ENCODE measurements around the gene FLNB.
"Not testable (repeated sequence)": the region's sequence is repeated elsewhere in the genome, so short reads cannot be mapped to it uniquely, and the experiment has no call there.

Gene FLNB

DNA sequence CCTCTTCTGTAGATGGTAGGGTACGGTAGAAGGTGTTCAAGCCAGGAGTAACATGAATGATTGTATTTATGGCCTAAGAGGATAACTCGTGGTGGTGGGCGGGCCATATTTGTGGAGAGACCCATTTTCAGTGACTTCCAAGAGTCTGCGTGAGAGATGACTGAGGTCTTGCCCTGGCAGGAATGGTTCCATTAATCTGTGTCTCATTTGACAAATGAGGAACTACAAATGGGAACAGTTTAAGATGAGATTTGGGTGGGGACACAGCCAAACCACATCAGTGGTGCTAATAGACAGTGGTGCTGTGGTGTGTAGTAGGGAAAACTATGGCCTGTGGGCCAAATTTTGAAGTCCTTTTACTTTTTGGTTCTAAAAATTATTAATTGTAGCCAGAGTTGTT lies 47.1 kb downstream of the FLNB start:
- no peak for DNase-seq

DNA sequence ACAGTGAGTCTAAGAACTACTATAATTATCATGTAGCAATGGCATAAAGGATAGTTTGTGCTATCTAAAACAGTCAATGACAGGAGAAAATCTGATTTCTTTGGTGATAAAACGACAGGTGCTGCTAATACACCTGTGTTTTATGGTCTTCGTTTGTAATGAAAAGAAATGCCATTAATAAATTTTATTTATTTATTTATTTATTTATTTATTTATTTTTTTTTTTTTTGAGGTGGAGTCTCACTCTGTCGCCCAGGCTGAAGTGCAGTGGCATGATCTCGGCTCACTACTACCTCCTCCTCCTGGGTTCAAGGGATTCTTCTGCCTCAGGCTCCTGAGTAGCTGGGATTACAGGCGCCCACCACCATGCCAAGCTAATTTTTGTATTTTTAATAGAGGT lies 47.7 kb downstream of the FLNB start:
- not testable (repeated sequence) for DNase-seq

DNA sequence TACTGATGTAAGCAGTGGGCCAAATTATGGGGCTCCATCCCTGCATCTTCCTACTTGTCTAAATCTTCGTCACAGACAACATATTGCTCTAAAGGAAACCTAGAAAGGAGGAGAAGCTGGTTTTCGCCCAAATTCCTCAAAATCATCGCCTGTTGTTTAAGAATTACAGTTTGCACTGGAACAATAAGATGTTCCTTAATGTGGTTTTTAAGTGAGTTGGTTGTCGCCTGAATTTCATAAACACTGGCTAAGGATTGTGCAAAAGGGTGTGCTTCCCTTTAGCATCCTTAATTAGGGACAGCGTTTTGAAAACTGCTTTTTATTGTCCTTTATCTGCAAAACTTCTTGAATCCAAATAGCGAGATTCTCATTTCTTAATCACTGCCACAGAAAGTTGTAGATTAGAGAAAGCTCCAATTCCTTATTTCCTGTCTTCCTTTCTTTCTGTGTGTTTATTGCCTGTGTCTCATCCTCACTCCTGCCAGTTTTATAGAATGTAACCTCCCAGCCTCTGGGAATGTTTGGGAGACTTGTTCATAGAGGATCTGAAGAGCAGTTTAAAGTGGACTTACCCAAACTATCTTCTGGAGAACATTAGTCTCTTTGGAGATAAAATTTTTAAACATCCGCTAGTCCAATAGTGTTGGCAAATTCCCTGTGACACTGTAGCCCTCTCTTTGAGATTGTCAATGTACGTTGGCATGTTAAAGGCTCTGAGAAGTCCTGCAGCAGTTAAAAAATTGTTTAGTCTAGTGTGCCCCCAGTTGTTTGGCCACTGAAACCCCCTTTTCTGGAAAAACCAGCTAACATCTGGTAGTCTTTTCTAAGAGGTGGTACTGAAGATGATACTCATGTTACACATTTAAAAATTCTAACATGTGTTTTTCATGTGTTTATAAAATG lies 50.4 kb downstream of the FLNB start:
- no peak for DNase-seq

DNA sequence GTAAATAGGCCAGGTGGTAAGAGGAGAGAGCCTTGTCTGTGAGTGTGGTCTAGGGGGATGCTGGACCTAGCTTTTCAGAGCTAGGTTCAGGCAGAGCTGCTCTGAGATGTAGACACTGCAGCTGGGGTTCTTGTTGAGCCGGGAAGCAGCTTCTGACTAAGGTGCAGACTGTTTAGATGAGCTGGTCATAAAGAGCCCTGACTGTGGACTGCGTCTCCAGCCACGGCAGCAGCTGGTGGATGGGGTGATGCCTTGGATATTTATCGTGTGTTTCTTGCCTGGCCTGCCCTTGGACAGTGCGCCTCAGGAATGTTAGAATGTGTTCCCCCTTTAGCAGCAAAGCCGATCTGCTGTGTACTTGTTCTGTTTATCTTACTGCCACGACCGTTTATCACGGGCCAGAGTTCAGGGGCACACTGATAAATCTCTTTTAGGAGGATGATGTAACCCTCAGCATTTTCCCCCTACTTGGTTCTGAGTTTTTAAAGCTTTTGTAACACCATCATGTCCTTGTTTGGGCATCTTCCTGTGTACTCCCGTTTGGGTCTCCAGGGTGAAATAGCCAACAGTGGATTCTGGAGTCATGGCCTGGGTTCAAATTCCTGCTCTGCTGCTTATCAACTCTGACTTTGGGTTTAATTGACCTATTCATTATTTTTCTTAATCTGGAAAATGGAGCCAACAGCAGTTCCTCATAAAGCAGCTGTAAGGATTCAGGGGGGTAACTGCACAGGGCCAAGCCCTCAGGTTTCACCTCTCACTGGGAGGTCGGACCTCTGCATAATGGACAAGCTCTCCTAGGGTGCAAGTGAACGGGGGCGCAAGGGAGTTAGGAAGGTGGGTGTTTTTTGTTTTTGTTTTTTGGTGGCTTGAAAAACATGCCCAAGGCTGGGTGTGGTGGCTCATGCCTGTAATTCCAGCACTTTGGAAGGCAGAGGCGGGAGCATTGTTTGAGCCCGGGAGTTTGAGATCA lies 51.4 kb downstream of the FLNB start:
- no peak for DNase-seq

DNA sequence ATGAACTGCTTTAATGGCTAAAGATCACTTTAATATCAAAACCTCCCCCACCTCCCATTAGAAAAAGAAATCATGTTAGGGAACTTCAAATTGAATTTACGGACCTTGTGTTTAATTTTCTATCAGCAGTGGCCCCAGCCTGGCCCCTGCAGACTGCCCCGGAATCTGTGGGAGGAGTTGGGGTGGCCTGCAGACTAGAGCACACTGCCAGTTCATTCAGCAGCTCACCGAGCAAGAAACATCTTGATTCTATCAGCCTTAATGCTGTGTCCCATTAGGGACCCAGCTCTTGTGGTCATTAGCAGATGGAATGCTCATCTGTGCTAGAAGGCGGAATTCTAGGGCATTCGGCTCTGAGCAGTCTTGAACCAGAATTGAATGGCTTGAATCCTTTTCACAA lies 54.2 kb downstream of the FLNB start:
- DNase-seq: no peak

DNA sequence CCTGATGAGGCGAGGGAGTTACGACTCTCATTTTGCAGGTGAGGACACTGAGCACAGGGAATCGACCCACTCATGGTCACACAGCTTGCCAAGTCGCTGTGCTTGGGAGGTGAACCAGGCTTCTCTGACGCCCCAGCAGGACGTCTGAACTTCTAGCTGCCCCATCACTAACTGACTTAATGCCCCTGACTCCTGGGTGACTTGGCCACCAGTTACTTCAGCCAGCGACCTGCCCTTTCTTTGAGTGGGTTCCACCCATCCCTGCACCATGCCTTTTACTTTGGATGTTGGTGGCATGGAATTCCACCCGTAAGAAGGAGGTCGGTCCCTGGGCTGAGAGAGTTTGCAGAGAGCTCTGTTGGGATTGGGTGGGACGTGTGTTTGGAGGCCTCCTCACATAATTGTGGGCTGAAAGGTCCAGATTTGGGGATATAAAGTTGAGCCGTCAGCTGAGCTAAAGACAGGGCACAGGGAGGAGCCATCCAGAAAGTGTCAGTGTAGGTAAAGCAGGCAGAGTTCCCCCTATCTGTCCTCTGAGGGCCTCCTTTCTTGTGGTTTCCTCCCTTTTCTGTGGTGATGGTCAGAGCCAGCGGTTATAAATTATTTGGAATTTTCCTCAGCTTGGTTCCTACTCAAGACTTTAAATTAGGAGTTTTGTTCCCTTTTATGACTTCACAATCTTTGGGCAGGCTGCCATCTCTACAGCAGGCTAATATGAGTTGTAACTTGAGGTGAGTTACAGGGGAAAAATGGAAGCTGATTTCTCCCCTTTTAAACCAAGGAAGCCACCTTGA lies 55.0 kb downstream of the FLNB start:
- no peak for DNase-seq

DNA sequence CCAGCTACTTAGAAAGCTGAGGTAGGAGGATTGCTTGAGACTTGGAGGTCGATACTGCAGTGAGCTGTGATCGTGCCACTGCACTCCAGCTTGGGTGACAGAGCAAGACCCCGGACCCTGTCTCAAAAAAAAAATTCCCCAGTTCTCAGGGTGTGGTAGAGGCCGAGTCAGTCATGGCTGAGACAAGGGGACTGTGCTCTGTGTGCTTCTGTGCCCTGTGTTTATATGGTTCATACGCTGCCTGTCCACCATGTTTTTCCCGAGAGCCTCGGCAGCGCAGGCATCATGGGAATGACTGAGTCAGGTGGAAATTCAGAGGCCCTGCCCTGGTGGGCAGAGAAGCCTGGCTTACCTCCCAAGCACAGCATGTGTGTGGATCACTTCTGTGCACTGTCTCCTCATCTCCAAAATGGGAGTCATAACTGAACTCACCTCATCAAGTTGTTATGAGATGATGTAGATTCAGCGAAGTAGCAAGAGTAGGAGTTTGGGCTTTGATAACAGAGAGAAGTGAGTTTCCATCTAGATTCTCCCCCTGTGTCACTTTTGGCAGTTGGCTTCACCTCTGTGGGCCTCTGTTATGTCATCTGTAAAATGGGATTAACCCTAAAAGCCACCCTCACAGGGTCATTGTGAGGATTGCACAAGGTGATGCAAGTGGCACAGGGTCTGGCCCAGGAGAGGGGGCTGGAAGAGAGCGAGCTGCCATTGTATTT lies 56.9 kb downstream of the FLNB start:
- no peak for DNase-seq

DNA sequence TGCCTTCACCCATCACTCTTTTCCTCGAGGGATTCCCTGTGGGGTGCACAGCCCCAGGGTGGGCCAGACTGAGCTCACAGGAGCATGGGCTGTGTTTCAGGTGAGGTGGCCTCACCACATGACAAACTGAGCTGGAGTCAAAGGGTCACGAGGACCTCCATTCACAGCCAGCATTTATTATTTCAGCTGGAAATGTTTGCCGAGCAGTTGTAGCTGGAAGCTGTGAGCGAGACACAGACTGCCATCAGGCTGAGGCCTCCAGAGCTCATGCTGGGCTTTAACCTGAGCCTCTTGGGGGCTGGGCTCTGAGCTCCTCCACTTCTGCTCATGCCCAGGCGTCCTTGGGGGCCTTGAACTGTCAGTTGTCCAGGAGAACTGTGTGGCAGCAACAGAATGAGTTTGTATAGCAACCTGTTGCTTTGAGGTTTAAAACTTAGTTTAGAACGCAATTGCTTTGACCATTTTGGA lies 57.5 kb downstream of the FLNB start:
- DNase-seq: no peak

DNA sequence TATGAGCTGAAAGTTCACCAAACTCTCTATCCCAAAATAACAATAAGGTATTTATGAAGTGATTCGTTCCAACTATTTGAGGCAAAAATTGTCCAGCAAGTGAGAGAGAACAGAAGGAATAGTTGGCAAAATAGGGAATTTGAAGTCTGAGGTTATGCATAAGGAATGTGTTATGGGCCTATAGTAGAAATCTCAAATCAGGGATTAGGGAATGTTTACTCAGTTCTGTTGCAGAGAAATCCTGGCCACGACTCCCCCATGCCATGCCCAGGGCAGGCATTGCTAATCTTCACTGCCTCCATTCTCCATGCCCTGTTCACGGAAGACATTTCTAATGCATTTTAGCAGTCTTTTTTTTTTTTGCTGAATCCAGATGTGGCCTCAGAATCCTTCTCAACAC lies 58.6 kb downstream of the FLNB start:
- DNase-seq: no peak

DNA sequence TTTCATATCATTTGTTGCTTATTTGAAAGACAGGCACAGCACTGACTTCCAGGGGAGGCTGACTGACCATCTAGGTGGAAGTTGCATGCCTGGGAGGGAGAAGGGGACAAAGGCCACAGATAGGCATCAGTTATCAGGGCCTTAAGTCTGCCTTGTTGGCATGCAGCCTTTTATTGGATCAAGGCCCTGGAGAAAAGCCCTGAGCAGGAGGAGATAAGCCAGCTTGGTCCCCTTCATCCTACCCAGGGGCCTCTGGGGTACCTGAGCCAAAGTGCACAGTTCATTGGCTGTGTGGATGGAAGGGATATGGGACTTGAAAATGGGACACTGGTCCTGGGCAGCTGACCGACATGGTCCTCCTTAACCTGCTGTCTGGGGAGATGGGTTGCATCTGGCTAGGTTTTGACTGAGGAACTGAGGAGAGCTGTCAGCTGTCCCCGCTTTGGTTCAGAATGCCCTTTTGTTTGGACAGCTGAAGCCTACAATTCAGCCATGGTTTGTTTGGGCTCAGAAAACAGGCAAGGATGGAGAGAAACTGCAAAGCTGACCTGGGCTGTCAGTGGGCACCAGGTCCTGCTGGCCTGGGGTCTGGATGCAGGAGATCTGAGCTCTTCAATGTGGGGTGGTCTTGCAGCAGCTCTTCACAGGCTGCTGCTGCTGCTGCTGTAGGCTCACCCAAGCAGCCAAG lies 60.0 kb downstream of the FLNB start:
- DNase-seq: no peak

DNA sequence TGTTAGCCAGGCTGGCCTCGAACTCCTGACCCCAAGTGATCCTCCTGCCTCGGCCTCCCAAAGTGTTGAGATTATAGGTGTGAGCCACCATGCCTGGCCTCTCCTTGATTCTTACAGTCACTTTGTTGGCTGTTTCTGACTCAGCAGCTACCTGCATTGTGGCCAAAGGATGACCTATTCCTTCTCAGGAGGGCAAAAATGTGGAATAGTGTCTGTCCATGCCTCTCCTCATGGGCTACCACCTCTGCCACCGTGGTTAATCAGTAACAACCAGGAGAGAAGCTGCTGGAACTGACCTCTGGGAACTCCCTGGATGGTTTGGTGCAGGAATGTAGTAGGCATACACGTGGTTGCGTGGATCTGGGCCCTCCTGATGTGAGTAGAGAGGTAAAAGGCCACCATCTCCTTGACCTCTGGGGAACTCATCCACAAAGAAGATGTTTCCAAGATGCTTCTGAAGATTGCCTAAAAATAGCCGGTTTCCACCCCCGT lies 63.3 kb downstream of the FLNB start:
- no peak for DNase-seq

DNA sequence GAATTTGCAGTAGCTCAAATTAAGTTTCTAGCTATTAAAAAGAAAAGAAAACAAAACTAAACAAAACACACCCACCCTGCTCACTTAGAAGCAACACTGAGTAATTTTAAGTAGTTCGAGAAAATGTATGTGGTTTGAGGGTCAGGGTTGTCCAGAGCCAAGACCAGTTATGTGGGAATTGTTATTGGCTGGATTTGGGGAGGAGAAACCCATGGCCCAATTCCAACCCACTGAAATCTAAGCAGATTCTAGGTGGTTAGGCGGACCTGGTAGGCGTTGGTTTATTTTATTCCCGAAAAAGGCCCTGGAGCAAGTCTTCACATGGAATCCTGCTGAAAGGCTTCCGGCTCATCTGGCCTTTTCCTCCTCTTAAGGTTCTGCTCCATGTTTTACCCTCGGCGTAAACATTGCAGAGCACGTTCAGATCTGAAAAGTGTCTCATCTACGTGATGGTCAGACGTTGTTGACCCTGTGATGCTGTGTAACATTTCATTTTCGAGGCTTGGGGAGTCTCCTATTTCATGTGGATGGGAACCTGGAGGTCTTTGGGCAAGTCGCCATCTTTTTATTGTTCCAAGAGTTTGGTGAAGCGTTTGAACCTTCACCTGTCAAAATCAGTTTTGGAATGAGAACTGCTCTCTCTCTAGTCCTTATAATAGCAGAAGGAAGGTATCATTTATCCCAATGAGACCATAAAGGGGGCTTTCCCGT lies 64.0 kb downstream of the FLNB start:
- no peak for DNase-seq

DNA sequence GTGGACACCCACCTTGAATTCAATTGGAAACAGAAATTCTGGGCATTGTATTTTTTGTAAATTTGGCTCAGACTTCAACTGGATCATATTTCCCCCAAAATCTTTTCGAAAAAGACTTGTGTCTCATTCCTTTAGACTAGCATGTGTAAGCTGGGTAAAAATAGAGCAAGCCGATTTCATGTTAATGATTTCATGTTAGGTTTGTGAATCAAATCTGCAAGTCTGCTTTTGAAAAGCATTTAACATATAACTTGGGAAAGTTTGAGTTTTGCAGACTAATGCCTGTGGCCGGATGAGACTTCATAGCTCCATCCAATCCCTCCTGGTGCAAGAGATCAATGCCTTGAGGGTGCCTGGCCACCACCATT lies 64.5 kb downstream of the FLNB start:
- DNase-seq: no peak

DNA sequence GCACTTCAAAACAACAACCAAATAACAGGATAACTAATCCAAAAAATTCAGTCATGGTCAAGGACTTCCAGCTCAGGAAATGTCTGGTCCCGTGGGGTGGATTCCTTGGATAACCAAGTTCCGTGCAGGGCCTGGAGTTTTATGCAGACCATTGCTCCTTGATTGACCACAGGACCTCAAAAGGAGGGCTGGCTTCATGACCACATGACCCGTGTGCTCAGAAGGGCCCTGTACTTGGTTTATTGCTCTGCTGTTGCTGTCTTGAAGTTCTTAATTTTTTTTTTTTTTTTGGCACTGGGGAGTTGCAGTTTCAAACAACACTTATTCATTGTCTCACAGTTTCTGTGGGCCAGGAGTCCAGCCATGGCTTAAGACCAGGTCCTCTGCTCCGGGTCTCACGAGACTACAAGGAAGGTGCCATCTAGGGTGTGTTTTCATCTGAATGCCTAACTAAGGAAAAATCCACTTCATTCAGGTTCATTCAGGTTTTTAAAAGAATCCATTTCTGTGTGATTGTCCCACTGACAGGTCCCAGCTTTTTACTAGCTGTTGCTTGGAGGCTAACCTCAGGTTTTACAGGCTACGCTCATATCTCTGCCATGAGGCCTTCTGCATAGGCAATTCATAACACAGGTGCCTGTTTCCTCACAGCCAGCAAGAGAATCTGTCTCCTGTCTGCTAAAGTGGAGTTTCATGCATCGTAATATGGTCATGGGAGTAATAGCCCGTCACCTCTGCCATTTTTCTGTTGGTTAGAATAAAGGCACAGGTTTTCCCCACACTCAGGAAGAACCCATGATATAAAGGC lies 65.3 kb downstream of the FLNB start:
- DNase-seq: no peak

DNA sequence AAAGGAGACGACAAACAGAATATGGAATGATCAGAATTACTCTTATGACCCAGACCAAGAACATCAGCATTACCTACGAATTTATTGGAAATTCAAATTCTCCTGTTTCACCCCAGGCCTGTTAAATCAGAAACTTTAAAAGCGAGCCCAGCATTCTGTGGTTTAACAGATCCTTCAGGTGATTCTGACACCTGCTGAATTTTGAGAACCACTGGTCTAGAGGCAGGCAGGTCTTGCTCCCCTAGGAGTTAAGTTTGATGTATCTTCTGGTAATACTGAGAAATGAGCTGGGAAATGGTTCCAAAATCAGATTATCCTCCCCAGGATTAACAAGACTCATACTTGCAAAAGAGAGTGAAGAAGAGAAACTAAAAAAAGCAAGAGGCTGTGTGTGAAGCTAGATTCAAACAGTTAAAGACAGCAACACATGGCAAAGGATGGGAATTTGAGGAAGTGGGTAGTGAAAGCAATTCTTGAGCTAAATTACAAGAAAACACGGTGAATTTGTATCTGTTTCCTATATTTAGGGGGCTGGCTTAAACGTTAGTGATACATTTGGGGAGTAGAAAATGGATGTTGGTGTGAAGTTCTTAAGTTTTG lies 66.0 kb downstream of the FLNB start:
- DNase-seq: no peak

DNA sequence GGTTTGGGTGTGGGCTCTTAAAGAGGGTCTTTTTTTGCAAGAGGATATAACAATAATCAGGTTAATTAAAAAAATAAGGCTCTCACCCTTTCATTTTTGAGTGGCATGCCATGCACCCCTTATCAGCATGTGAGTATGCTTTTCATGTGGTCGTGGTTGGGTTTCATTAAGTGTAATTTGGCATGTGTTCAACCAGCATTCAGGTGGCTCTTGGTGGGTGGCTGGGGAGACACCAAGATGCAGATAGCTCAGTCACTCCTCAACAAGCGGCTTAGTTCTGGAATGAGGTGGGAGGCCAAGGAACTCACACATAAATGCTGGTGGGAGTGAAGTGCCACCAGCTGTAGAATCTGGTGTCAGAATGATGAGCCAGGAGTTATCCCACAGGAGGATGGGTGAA lies 66.8 kb downstream of the FLNB start:
- DNase-seq: no peak

DNA sequence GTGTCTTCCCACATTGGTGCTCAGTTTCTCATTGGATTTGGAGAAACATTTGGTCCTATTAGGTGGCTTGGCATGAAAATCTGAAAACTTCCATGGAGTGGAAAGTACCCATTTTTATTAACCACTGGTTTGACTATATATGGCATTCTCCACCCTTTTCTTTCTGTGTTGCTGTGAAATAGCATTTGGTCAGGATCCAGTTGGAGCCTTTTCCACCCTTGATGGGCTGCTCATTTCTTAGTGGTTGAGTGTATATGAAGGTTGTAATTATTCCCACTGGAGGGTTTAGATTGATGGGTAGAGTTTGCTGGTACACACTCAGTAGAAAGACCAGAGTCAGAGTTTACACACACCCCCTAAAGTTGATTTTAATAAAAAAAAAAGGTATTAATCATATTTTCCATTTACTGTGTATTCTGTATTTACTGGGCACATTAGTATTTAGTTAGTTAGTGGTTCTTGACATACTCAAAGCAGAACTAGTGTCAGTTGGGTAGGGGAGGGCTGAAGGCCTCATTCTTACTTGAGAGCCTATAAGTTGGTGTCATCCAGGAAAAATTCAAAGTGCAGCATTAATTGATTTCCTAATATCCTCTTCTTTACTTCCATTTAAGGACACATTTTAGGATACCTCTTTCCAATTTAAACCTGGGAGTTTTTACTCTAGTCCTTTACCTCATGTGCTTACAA lies 69.5 kb downstream of the FLNB start:
- DNase-seq: no peak

DNA sequence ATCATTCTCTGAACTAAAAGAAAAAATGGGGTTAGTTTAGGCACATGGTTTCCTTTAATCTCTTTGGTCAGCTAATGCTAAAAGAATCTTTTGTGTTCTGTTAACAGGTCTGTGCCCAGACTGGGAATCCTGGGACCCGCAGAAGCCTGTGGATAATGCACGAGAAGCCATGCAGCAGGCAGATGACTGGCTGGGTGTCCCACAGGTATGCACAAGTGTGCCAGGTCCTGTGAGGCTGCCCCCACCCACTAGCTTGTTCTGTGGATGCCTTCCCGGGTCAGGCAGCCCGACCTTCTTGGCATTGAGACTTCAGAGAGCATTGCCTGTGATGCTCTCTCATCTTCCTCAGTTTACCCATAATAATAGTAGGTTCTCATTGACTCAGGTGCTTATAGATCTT lies 70.4 kb downstream of the FLNB start:
- no peak for DNase-seq

DNA sequence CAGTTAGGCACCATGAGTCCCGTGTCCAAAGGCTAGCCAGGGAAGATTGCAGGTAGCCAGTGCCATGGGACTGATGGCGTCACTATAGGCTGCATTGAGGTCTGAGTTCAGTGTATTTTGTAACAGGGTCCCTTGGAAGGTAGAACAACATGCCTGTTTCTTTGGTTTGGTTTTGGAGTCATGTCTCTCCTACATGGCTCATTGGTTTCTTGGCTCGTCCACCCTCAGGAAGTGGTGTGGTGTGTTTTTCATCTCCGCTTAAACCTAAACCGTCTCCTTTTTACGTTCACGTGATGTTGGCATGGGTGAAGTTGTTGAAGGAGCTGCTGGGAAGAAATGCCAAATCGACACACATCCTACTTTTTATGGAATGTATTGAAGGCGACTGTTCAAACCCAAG lies 71.6 kb downstream of the FLNB start:
- DNase-seq: no peak

All from 8988T (cell line).